GM23338 (cell line): Measurements from ENCODE around the gene CRAMP1. TPM values are rescaled to one million over a fixed set of nuclear protein-coding genes. Genes with fewer than 3 reads are reported as not detected.

ENCODE experiments used
- ATAC-seq: fragments of 200-7000 bp; cut with Tn5 transposase; 3 replicates; pipeline ENCODE4 v1.9.1; 2020
- DNase-seq: peaks from one replicate; pipeline ENCODE4 v3.0.0-alpha.2; 2015; ENCODE audit warnings: low spot score
- H2AFZ ChIP-seq: fragments of 200-600 bp; sonication (generic); 2 replicates; pipeline ENCODE4 v1.8.0; 2016; ENCODE audit warnings: antibody characterized with exemption, mild to moderate bottlenecking, moderate library complexity
- H3F3A ChIP-seq: fragments of 200-600 bp; sonication (generic); replicated peaks from 2 replicates; pipeline ENCODE4 v1.8.0; 2017; ENCODE audit warnings: antibody characterized with exemption, mixed run types, low read depth
- H3K27ac ChIP-seq: fragments of 200-600 bp; sonication (generic); 2 replicates; pipeline ENCODE4 v1.6.1; 2016; ENCODE audit warnings: low read depth
- H3K27me3 ChIP-seq: fragments of 200-600 bp; sonication (generic); 2 replicates; pipeline ENCODE4 v1.8.0; 2016; ENCODE audit warnings: mild to moderate bottlenecking, mixed run types, moderate library complexity; ENCODE audit not compliant: insufficient read depth
- H3K36me3 ChIP-seq: fragments of 200-600 bp; sonication (generic); 2 replicates; pipeline ENCODE4 v1.8.0; 2016; ENCODE audit warnings: mild to moderate bottlenecking; ENCODE audit not compliant: insufficient read depth
- H3K4me1 ChIP-seq: fragments of 200-600 bp; sonication (generic); 2 replicates; pipeline ENCODE4 v1.8.0; 2016; ENCODE audit warnings: mild to moderate bottlenecking, moderate library complexity; ENCODE audit not compliant: insufficient read depth
- H3K4me2 ChIP-seq: fragments of 200-600 bp; sonication (generic); 2 replicates; pipeline ENCODE4 v1.7.1; 2017; ENCODE audit warnings: mixed run types
- H3K4me3 ChIP-seq: fragments of 200-600 bp; sonication (generic); 2 replicates; pipeline ENCODE4 v1.6.1; 2016; ENCODE audit warnings: mixed run types
- H3K79me2 ChIP-seq: fragments of 200-600 bp; sonication (generic); replicated peaks from 2 replicates; pipeline ENCODE4 v1.8.0; 2017; ENCODE audit warnings: mild to moderate bottlenecking; ENCODE audit not compliant: insufficient read depth
- H3K9me2 ChIP-seq: fragments of 200-600 bp; sonication (generic); 2 replicates; pipeline ENCODE4 v1.8.0; 2017; ENCODE audit not compliant: insufficient read depth
- H4K20me1 ChIP-seq: fragments of 200-600 bp; sonication (generic); replicated peaks from 2 replicates; pipeline ENCODE4 v1.8.0; 2017; ENCODE audit warnings: mild to moderate bottlenecking; ENCODE audit not compliant: insufficient read depth
- H3K27ac Mint-ChIP-seq: 2 replicates; pipeline ENCODE4 v1.8.0; 2020; ENCODE audit warnings: inconsistent platforms, mild to moderate bottlenecking, moderate library complexity, mixed read lengths
- H3K27me3 Mint-ChIP-seq: 3 replicates; pipeline ENCODE4 v1.8.0; 2022; ENCODE audit warnings: low read depth, mild to moderate bottlenecking, moderate library complexity, mixed read lengths, inconsistent platforms; ENCODE audit not compliant: insufficient read depth, poor library complexity
- H3K36me3 Mint-ChIP-seq: 3 replicates; pipeline ENCODE4 v1.8.0; 2021; ENCODE audit warnings: low read depth, mild to moderate bottlenecking, inconsistent platforms, moderate library complexity, mixed read lengths
- H3K4me1 Mint-ChIP-seq: 3 replicates; pipeline ENCODE4 v1.8.0; 2020; ENCODE audit warnings: mild to moderate bottlenecking, inconsistent platforms, mixed read lengths
- H3K4me3 Mint-ChIP-seq: 3 replicates; pipeline ENCODE4 v1.8.0; 2021; ENCODE audit warnings: moderate library complexity, mild to moderate bottlenecking, inconsistent platforms, mixed read lengths
- H3K9me3 Mint-ChIP-seq: 3 replicates; pipeline ENCODE4 v1.8.0; 2020; ENCODE audit warnings: moderate library complexity, mild to moderate bottlenecking, inconsistent platforms, mixed read lengths
- EZH2phosphoT487 ChIP-seq: fragments of 200-600 bp; sonication (generic); IDR thresholded peaks from one replicate; pipeline ENCODE4 v1.8.1; 2018; ENCODE audit warnings: antibody characterized with exemption; ENCODE audit not compliant: unreplicated experiment
- JUNB ChIP-seq: IDR thresholded peaks from one replicate; pipeline ENCODE4 v1.6.1; 2016; ENCODE audit warnings: antibody characterized with exemption; ENCODE audit not compliant: unreplicated experiment
- POLR2AphosphoS5 ChIP-seq: IDR thresholded peaks from 2 replicates; pipeline ENCODE4 v1.6.1; 2016; ENCODE audit warnings: antibody characterized with exemption, low read depth
- STAT1 ChIP-seq: IDR thresholded peaks from one replicate; pipeline ENCODE4 v1.6.1; 2016; ENCODE audit warnings: antibody characterized with exemption; ENCODE audit not compliant: unreplicated experiment
- polyA plus RNA-seq: library from polyadenylated mRNA; unstranded; fragments of >200 nt; fragmentation: Nextera tagmentation; extraction: Ambion mirVana; gene quantifications from 2 replicates; pipeline ENCODE4 v1.2.1, GENCODE V29; 2016
- total RNA-seq: library from RNA; depleted of rRNA; stranded (reverse); fragments of >200 nt; shearing (Covaris generic); gene quantifications from 2 replicates; pipeline ENCODE4 v1.2.3, GENCODE V29; 2014
- TF ChIP-seq, protein P1 (sequence below), 2 experiments: fragments of 200-600 bp in 1 of 2; sonication (generic) in 1 of 2; conservative IDR thresholded peaks; 2 replicates each; pipeline versions ENCODE4 v1.5.1 to v1.6.1; 2016 to 2017; ENCODE audit warnings: antibody characterized with exemption in 2 of 2, low read depth in 2 of 2, mild to moderate bottlenecking in 2 of 2, moderate library complexity in 1 of 2
- TF ChIP-seq, protein P2 (sequence below): IDR thresholded peaks from one replicate; pipeline ENCODE4 v1.6.1; 2018; ENCODE audit warnings: antibody characterized with exemption; ENCODE audit not compliant: unreplicated experiment

CRAMP1 gene
- total and polyA plus RNA-seq, 2 experiments from 2014 or later, result 3.4 to 16.7 TPM

DNA sequence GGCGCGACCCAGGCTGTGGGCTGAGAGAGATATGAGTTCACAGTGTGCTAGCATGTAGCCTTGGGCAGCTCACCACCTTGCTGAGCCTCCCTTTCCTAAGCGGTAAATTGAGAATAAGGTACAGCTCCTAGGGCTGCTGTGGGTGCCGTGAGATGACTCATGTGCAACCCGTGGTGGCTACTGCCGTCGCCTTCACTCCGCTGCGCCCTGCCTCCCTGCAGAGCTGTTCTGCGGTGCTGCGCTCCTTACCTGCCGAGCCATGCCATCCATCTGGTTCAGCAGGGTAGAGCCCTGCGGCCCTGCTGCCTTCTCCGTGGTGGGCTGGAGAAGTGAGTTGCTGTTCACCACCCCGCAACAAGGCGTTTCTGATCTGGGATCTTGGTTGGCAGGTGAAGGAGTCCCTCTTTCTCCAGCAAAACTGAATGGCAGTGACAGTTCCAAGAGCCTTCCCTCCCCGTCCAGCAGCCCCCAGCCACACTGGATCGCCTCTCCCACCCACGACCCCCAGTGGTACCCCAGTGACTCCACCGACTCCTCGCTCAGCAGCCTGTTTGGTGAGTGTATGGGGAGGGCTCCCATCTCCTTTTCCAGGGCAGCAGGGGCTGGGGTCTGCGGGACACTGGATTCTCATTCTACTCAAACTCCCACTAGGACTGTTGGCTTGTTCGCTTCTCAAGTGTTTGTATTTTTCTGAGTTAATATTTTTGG lies 56.6 kb downstream of the CRAMP1 start:
- no peak overlapping the region for H3K27ac Mint-ChIP-seq
- Histone ChIP-seq H3K9me2 (no peaks in the 10 kb centered on the region), H3K4me1 (no peaks in the 10 kb centered on the region), H3K4me3 (no peak overlapping the region), H3K27ac (no peak overlapping the region), H3K27me3 (no peaks in the 10 kb centered on the region), H4K20me1 (no peaks in the 10 kb centered on the region; the same call in 1 of the 2 replicates), H3F3A (no peaks in the 10 kb centered on the region), H3K36me3 (peaks cover 6% of the 10 kb centered on the region; the same call in 1 of the 2 replicates), H2AFZ (no peak overlapping the region), H3K4me2 (no peak overlapping the region), H3K79me2 (no peaks in the 10 kb centered on the region)
- H3K4me3 Mint-ChIP-seq, result no peak overlapping the region; the same call in 2 of the 3 replicates
- DNase-seq, result no peak
- no peak for TF ChIP-seq EZH2phosphoT487
- no peak for ATAC-seq
- no peaks in the 10 kb centered on the region; the same call in 2 of the 3 replicates for H3K9me3 Mint-ChIP-seq
- H3K36me3 Mint-ChIP-seq, result peaks cover 82% of the 10 kb centered on the region
- H3K4me1 Mint-ChIP-seq, result no peaks in the 10 kb centered on the region
- peaks cover 11% of the 10 kb centered on the region for H3K27me3 Mint-ChIP-seq

DNA sequence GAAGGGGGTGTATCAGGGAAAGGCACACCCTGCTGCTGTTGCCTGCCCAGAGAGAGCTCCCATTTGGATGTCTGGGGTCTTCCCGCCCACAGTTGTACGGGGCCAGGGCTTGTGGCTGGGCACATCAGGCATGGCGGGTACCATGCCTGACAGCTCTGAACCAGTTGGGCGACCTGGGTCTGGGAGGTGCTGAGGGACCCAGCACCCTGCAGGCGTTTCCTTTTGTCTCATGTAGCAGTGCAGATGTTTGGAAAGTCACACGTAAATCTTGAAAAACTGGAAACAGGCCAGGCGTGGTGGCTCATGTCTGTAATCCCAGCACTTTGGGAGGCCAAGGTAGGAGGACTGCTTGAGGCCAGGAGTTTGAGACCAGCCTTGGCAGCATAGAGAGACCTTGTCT lies 57.5 kb downstream of the CRAMP1 start:
- no peaks in the 10 kb centered on the region for H3K79me2 ChIP-seq
- no peak overlapping the region for H3K4me2 ChIP-seq
- no peaks in the 10 kb centered on the region for H3F3A ChIP-seq
- no peaks in the 10 kb centered on the region for H3K27me3 ChIP-seq
- Mint-ChIP-seq H3K4me1 (no peaks in the 10 kb centered on the region), H3K4me3 (no peak overlapping the region), H3K27ac (no peak overlapping the region), H3K27me3 (peaks cover 14% of the 10 kb centered on the region), H3K36me3 (peaks cover 84% of the 10 kb centered on the region), H3K9me3 (no peaks in the 10 kb centered on the region; the same call in 2 of the 3 replicates)
- no peak for ATAC-seq
- H3K4me1 ChIP-seq, result no peaks in the 10 kb centered on the region
- no peak for TF ChIP-seq JUNB
- TF ChIP-seq POLR2AphosphoS5, result no peak
- TF ChIP-seq, protein P1, sequence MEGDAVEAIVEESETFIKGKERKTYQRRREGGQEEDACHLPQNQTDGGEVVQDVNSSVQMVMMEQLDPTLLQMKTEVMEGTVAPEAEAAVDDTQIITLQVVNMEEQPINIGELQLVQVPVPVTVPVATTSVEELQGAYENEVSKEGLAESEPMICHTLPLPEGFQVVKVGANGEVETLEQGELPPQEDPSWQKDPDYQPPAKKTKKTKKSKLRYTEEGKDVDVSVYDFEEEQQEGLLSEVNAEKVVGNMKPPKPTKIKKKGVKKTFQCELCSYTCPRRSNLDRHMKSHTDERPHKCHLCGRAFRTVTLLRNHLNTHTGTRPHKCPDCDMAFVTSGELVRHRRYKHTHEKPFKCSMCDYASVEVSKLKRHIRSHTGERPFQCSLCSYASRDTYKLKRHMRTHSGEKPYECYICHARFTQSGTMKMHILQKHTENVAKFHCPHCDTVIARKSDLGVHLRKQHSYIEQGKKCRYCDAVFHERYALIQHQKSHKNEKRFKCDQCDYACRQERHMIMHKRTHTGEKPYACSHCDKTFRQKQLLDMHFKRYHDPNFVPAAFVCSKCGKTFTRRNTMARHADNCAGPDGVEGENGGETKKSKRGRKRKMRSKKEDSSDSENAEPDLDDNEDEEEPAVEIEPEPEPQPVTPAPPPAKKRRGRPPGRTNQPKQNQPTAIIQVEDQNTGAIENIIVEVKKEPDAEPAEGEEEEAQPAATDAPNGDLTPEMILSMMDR (conservative IDR thresholded peaks at IDR 0.05; ENCODE audit: low read depth in 2 of 2), result no peak
- no peak for TF ChIP-seq EZH2phosphoT487
- TF ChIP-seq STAT1, result no peak
- TF ChIP-seq, protein P2, sequence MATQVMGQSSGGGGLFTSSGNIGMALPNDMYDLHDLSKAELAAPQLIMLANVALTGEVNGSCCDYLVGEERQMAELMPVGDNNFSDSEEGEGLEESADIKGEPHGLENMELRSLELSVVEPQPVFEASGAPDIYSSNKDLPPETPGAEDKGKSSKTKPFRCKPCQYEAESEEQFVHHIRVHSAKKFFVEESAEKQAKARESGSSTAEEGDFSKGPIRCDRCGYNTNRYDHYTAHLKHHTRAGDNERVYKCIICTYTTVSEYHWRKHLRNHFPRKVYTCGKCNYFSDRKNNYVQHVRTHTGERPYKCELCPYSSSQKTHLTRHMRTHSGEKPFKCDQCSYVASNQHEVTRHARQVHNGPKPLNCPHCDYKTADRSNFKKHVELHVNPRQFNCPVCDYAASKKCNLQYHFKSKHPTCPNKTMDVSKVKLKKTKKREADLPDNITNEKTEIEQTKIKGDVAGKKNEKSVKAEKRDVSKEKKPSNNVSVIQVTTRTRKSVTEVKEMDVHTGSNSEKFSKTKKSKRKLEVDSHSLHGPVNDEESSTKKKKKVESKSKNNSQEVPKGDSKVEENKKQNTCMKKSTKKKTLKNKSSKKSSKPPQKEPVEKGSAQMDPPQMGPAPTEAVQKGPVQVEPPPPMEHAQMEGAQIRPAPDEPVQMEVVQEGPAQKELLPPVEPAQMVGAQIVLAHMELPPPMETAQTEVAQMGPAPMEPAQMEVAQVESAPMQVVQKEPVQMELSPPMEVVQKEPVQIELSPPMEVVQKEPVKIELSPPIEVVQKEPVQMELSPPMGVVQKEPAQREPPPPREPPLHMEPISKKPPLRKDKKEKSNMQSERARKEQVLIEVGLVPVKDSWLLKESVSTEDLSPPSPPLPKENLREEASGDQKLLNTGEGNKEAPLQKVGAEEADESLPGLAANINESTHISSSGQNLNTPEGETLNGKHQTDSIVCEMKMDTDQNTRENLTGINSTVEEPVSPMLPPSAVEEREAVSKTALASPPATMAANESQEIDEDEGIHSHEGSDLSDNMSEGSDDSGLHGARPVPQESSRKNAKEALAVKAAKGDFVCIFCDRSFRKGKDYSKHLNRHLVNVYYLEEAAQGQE, result no peak
- no peaks in the 10 kb centered on the region; the same call in 1 of the 2 replicates for H3K36me3 ChIP-seq
- no peak for DNase-seq
- no peaks in the 10 kb centered on the region for H3K9me2 ChIP-seq
- H3K27ac ChIP-seq, result no peak overlapping the region
- no peak overlapping the region for H2AFZ ChIP-seq
- no peaks in the 10 kb centered on the region for H4K20me1 ChIP-seq
- no peak overlapping the region for H3K4me3 ChIP-seq
